NCI-H2081 (cell line): ENCODE measurements around the gene RNU1-2.
"Not testable (repeated sequence)": the region's sequence is repeated elsewhere in the genome, so short reads cannot be mapped to it uniquely, and the experiment has no call there.

Experiments used
- DNase-seq, 2 experiments: peaks; one replicate each; lab custom pipeline; 2025; lab: John Stamatoyannopoulos, UW

The RNU1-2 gene

DNA sequence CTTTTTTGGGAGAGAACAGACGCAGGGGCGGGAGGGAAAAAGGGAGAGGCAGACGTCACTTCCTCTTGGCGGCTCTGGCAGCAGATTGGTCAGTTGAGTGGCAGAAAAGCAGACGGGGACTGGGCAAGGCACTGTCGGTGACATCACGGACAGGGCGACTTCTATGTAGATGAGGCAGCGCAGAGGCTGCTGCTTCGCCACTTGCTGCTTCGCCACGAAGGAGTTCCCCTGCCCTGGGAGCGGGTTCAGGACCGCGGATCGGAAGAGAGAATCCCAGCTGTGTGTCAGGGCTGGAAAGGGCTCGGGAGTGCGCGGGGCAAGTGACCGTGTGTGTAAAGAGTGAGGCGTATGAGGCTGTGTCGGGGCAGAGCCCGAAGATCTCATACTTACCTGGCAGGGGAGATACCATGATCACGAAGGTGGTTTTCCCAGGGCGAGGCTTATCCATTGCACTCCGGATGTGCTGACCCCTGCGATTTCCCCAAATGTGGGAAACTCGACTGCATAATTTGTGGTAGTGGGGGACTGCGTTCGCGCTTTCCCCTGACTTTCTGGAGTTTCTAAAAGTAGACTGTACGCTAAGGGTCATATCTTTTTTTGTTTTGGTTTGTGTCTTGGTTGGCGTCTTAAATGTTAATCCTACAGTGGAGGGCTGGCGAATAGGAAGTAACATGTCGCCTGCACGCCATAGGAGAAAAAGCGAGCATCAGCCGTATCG lies at the start of gene RNU1-2:
RNU1-2 (plus strand) TSS at position 383 of the 718 bp plus-strand sequence.
- peak; percentile 83 to 96 for DNase-seq

DNA sequence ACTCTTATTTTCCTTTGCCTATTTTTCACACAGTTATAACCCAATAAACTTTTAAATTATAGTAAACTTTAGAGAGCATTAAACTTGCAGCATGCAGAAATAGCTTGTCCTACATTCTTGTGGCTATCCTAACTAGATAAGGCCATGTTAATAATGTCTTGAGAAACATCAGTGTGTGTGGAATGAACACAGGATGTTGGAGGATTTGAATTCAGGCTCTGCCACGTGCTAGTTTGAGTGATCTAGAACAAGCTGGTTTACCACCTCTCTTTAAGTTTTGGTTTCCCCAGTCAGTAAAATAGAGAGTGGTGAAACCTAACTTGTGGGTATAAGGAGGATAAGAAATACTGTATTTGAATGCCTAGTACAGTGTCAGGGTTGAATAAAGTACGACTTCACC lies 39.6 kb upstream of the RNU1-2 start:
- DNase-seq = not testable (repeated sequence)

GRCh38 chr1:16859167-16860041 lies 36.4 kb upstream of the RNU1-2 start:
- DNase-seq = not testable (repeated sequence)

- not testable (repeated sequence) for DNase-seq
Observed at GRCh38 chr1:16860048-16860447, 35.7 kb upstream of the RNU1-2 start.

- not testable (repeated sequence) for DNase-seq
Observed at GRCh38 chr1:16861832-16862245, 33.9 kb upstream of the RNU1-2 start.

DNA sequence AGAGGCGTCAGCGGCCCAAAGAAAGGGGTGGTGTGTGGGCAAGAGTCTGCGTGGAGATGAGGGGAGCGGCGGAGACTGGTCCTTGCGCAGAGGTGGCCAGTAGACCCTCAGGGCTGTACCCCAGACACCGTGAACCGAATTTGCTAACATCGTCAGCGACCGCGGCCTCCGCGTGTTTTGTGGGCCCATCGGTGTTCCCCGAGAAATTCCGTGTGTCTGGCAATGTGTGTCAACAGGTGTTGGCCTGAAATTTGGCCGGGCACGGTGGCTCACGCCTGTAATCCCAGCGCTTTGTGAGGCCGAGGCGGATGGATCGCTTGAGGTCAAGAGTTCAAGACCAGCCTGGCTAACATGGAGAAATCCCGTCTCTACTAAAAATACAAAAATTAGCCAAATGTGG lies 33.4 kb upstream of the RNU1-2 start:
- not testable (repeated sequence) for DNase-seq

- not testable (repeated sequence) for DNase-seq
Observed at GRCh38 chr1:16863024-16863423, 32.8 kb upstream of the RNU1-2 start.

DNA sequence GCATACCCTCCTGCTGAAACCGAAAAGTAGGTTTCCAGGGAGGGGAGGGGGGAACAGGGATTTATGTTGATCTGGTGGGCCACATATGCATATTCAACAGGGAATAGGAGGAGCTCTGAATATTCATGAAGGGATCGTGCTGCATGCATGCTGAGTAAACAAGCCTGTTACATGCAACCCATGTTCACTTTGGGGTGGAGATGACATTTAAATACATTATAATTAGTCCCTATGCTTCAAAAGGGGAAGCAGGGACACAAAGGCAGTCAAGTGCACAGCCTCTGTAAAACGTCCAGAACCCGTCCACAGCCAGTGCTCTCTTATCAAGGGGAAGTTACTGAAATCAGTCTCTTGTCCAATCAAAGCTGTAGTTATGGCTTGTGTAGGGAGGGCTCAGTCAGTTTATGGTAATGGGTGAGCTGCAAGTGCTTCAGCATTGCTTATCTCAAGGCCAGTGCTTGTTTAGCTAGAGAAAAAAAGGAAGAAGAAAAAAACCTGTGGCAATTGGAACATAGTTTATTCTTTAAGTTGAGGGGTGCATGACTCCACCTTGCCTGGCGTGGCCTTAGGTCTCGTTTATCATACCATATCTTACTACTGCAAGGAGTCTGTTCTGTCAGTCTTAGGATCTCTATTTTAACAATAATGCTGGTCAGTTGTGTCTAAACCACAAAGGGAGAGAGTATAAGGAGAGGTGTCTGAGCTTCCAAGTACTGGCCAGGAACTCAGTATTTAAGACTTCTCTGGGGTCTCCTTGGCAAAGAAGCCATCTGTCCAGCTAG lies 28.7 kb upstream of the RNU1-2 start:
- DNase-seq = not testable (repeated sequence)

DNA sequence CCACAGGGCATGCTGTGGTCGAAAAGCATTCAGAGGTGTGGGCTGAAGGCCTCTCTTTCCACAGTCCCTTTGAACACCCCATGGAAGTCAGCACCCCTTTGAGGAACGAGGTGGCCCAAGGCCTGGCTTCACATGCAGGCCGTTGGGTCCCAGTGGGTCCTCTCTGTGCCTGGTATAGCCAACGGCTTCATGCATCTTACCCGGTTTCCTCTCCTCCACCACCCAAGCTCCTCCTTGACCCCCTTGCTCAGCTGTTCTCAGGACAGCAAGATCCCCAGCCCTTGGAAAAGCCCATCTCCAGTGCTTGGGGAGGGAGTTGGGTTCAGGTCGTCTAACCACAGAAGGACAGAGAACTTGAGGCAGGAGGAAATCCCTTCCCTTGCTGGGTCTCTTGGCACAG lies 27.0 kb upstream of the RNU1-2 start:
- DNase-seq = not testable (repeated sequence)

- not testable (repeated sequence) for DNase-seq
Observed at GRCh38 chr1:16869996-16870395, 25.8 kb upstream of the RNU1-2 start.

DNA sequence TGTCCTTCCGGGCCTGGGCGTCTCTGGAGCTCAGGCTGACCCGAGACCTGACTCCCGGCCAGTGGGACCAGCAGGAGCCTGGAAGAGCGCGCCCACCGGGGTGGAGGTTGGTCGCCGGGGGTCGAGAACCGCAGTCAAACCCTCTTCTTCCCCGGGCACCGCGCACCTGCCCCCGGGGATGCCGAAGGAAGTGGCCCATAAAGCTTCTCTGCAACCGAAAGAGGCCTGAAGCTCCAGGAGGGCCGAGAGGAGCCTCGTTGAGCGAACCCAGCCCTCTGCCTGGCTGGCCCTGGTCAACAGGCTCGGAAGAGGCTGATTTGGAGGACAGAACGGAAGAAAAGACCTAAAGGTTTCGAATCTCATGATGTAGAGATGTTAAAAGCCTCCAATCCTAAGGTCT lies 24.6 kb upstream of the RNU1-2 start:
- not testable (repeated sequence) for DNase-seq

GRCh38 chr1:16872152-16873075 lies 23.4 kb upstream of the RNU1-2 start:
- not testable (repeated sequence) for DNase-seq

GRCh38 chr1:16873076-16873879 lies 22.5 kb upstream of the RNU1-2 start:
- not testable (repeated sequence) for DNase-seq

DNA sequence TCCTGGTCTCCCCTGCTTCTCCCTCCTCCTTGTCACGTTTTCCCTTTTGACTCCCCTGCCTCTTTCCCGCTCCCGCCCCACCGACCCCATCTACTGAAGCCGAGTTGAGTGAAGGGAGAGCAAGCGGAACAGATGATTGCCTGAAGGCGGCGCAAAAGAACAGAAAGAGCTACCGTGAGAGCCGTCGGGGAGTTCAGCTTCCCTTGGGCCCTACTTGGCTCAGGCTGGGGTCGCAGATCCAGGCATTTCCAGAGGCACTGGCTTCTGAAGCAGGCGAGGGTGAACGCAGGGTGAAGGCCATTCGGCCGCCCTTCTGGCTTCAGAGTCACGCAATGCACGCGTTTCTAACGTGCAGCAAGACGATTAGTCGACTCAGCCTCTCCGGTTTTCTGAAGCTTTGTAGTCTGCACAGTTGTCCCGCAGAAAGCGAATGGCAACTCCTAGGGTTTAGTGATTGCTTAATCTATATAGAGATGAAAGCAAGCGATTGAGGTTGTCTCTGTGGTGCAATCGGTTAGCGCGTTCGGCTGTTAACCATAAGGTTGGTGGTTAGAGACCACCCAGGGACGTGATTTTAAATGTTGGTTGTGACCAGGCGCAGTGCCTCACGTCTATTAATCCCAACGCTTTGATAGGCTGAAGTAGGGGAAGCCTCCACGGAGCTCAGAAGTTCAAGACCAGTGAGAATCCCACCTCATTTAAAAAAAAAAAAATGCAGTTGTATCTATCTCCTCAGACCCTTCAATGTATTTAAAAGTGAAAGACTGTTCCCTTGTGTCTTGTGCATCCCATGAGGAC lies 20.6 kb upstream of the RNU1-2 start:
- not testable (repeated sequence) for DNase-seq

DNA sequence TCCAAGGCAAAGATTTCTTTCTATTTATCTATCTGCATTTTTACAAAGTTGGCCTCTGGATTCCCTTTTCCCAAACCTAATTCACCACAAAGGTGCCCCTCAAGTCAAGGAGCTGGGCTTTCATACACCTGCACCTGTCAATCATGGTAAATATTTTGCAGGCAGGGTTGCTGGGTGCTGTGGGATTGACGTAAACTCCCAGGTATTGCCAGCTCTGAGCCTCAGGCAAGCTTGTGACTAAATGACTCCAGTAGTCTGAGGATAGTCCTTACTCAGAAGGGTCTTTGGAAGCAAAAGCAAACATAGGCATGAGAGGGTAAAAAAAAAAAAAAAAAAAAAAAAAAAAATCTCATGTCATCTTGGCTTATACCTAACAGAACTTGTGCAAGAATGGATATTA lies 14.0 kb upstream of the RNU1-2 start:
- not testable (repeated sequence) for DNase-seq

GRCh38 chr1:16882986-16883385 lies 12.8 kb upstream of the RNU1-2 start:
- no peak for DNase-seq

DNA sequence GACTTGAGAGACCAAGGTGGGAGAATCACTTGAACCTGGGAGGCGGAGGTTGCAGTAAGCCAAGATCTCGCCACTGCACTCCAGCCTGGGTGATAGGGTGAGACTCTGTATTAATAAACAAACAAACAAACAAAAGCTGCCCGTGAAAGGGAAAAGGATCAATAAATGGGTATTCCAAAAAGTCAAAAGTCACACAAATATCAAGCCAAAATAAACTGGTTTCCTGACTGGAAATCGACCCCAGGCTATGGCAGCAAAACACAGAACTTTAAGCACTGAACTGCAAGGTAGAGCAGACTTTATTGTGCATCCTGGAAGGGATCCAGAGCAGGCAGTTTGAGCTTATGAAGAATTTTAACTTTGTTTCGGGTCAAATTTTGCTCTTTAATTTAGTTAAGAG lies 11.3 kb upstream of the RNU1-2 start:
- not testable (repeated sequence) for DNase-seq

GRCh38 chr1:16886860-16887605 lies 8.7 kb upstream of the RNU1-2 start:
- DNase-seq = no peak
